NK-92 (cell line): ENCODE results near the gene OR1K1.
"Not testable (repeated sequence)": the region's sequence is repeated elsewhere in the genome, so short reads cannot be mapped to it uniquely, and the experiment has no call there.

Experiments
- DNase-seq: peaks from one replicate; lab custom pipeline; 2025; ENCODE audit not compliant: unreplicated experiment; lab: John Stamatoyannopoulos, UW

The OR1K1 gene

GRCh38 chr9:122812736-122813135 is 12.8 kb downstream of the OR1K1 start:
- no peak for DNase-seq

- DNase-seq, result no peak
These were observed 14.6 kb downstream of the OR1K1 start for GRCh38 chr9:122814545-122814944.

DNA sequence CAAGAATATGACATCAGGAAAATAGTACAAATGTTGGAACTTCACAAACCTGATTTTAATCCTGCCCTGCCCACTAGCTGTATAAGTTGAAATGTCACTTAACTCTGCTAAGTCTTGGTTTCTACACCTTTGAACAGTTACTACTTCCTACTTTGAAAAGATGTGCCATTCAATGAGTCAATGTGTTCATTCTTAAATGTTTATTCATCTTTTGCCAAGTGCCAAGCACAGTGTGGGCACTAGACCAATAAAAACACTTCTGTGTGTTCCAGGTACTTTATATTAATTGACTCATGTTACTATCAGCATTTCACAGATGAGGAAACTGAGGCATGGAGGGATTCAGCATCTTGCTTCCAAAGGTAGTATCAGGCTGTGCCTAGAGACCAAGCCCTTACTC is 15.6 kb downstream of the OR1K1 start:
- DNase-seq, result no peak

DNA sequence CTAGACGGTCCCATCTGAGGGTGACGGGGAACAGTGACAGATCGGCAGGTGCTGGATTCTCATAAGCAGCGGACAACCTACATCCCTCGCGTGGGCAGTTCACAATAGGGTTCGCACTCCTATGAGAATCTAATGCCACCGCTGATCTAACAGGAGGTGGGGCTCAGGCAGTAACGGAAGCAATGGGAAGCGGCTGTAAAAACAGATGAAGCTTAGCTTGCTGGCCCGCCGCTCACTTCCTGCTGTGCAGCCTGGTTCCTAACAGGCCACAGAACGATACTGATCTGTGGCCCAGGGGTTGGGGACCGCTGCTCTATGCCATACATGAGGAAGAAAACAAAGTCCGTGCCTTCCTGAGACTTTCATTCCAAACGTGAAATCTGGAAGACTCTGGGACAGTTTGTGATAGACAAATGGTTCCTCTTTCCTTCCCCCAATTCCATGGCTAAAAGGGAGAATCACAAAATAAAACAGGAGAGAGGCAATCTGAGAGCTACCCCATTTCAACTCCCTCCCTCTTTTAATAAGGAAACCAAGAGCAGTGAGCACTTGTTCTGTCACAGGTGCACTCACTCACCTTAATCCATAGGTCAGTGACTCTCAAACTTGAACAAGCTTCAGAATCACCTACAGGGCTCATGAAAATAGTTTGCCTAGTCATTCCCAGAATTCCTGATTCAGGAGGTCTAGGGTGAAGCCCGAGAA is 16.4 kb downstream of the OR1K1 start:
- no peak for DNase-seq

GRCh38 chr9:122819326-122819725 is 19.4 kb downstream of the OR1K1 start:
- no peak for DNase-seq

DNA sequence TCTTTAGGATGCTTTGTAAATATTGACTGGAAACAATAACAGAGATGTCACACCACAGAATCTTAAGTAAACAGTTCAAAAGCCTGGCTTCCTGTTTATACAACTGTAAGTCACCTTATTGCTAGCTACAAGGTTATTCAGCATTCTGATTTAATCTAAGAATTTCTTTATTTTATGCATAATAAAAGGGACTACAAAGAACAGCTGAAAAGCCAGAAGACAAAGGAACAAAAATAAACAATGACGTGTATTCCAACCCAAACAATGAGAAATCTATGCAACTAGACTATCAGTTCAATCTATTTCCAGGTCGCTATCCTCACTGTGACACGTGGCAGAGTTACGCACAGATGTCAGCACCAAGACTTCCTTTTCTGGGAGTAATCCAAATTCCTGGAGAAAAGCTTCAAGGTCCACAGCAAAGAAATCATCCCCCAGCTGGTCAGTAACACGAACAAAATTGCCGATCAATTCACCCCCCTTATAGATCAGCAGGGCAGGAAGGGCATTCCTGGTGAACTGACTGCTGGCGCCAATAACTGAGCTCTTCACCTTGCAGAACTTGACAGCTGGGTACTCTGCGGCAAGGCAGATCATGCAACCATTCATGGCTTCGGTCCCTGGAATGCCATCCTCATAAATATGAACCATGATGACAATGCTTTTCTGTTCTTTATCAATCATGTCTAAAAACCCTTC is 20.0 kb downstream of the OR1K1 start:
- no peak for DNase-seq

DNA sequence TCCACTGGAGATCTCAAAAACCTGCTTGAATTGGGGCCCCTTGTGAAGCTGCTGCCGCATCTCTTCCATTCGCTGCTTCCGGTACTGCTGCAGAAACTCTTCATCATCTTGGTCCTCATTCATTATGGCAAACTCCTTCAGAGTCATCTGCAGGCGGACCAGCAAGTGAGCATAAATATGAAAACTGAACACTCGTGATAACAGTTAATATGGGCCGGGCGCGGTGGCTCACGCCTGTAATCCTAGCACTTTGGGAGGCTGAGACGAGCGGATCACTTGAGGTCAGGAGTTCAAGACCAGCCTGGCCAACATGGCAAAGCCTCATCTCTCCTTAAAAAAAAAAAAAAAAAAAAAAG is 20.5 kb downstream of the OR1K1 start:
- DNase-seq, result no peak

GRCh38 chr9:122821278-122821943 is 21.5 kb downstream of the OR1K1 start:
- DNase-seq, result no peak

GRCh38 chr9:122822056-122822455 is 22.1 kb downstream of the OR1K1 start:
- no peak for DNase-seq

DNA sequence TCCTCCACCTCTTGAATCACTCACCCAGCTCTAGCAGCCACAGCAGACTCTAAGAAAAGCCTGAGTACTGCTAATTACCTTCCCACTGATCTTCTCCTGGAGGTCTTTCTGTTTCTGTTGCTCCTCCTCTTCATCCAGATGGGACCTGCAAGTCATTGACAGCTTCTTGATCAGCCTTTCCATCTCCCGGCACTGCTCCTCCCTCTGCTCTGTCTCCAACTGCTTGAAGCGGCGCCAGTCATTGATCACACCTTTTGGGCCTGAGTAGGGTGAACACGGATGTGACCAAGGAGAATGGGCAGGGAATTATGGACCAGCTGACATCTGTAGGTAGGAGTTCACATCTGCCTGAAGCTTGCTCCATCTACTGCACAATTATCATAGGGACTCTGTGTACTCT is 23.0 kb downstream of the OR1K1 start:
- DNase-seq, result no peak

- no peak for DNase-seq
These were observed 27.8 kb downstream of the OR1K1 start for GRCh38 chr9:122827761-122828093.

DNA sequence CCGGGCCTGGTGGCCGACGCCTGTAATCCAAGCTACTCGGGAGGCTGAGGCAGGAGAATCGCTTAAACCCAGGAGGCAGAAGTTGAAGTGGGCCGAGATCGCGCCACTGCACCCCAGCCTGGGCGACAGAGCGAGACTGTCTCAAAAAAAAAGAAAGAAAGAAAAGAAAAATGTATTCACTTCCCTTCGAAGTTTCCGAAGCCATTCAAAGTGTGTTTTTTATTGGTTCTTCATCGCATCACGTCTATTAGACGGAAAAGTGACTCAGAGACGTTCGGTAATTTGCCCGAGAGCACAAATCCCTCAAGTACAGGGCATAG is 29.0 kb downstream of the OR1K1 start:
- DNase-seq, result not testable (repeated sequence)

- no peak for DNase-seq
These were observed 32.3 kb downstream of the OR1K1 start for GRCh38 chr9:122832194-122832593.

- DNase-seq, result no peak
These were observed 35.4 kb downstream of the OR1K1 start for GRCh38 chr9:122835313-122835731.

GRCh38 chr9:122837266-122837850 is 37.4 kb downstream of the OR1K1 start:
- DNase-seq, result no peak

DNA sequence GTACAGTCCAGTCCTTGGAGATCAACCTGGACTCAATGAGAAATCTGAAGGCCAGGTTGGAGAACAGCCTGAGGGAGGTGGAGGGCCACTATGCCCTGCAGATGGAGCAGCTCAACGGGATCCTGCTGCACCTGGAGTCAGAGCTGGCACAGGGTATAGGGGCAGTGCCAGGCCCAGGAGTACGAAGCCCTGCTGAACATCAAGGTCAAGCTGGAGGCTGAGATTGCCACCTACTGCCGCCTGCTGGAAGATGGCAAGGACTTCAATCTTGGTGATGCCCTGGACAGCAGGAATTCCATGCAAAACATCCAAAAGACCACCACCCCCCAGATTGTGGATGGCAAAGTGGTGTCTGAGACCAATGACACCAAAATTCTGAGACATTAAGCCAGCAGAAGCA is 38.5 kb downstream of the OR1K1 start:
- DNase-seq, result not testable (repeated sequence)

- no peak for DNase-seq
These were observed 41.6 kb downstream of the OR1K1 start for GRCh38 chr9:122841501-122841900.

DNA sequence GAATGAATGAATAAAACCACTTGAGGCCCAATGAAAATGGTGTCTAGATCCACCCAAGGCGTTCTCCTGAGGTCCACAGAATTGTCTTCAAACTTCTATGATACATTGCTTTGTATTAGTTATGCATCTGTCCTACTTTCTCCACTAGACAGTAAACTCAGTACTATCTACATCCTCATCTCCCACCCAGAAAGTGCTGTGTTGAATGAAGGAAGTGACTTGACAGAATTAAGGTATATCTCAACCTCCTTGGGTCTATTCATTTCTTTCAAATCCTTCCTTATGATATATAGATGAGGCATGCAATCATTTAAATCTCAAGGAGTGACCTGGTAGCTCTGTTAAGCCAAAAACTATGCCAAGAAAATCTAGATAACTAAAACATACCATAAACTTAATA is 44.2 kb downstream of the OR1K1 start:
- DNase-seq, result no peak

DNA sequence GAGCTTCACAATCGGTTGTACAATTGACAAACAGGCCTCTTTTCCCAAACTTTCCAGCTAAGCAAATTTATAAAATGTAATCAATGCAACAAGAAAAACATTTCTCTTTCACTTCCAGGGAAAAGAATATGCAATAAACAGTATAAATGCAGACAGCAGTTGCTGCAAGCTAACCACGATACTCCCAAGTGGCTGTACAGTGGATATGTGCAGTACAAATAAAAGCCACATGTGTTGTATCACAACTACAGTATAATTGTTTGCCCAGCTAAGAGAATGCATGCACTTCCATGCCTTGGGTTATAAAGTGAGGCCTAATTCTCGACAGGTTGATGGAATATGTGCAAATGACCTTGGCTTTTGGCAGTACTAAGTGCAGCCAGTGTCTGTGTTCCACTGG is 45.2 kb downstream of the OR1K1 start:
- DNase-seq, result no peak

- DNase-seq, result no peak
These were observed 46.5 kb downstream of the OR1K1 start for GRCh38 chr9:122846371-122846940.

DNA sequence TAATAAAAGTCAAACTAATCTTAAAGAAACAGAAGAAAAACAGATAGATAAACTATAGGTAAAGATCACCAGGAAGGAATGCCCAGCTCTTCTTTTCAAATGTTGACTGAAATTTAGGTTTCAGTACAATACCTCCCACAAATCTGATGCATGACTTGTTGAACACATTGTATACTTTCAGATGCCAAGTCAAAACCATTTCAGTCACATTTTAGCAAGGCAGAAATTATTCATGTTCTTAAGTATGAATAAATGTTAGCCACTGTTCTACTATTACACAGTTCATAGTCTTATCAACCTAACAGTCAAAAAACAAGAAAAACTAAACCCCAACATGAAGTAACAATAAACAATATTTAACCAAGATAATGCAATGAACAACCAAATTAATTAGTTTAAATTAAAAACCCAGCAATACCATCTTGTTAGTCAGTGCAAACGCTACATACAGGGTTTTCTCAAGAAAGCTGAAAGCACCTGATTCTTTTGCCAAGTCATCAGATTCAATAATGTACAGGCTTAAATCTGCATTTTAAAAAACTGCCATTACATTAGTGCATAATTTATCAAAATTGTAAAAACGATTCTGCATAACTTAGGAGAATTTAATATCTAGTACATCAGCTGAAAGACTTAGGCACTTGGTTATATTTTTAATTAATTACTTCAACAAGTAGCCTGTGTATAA is 48.5 kb downstream of the OR1K1 start:
- no peak for DNase-seq
